Breast epithelium (tissue), 4 donors: Measurements from ENCODE around the gene SBK2. TPM values are rescaled to one million over a fixed set of nuclear protein-coding genes. Genes with fewer than 3 reads are reported as not detected.

Experiments
- DNase-seq, 2 donors: peaks; one replicate each; pipeline ENCODE4 v3.0.0-alpha.2; 2019; ENCODE audit warnings: low spot score in 2 of 2
- H3K27ac ChIP-seq, 2 donors: fragments of 200-600 bp; sonication (generic) in 1 of 2; one replicate each; pipeline ENCODE4 v1.5.1; 2016 to 2019; ENCODE audit warnings: mild to moderate bottlenecking in 1 of 2
- H3K27me3 ChIP-seq, 2 donors: fragments of 200-600 bp; sonication (generic) in 1 of 2; one replicate each; pipeline versions ENCODE4 v1.5.1 to v1.6.0; 2017 to 2019; ENCODE audit warnings: control low read depth in 1 of 2, mild to moderate bottlenecking in 1 of 2
- H3K36me3 ChIP-seq: fragments of 200-600 bp; one replicate; pipeline ENCODE4 v1.5.1; 2019
- H3K4me1 ChIP-seq, 2 donors: fragments of 200-600 bp; sonication (generic); one replicate each; pipeline ENCODE4 v1.5.1; 2016 to 2019; ENCODE audit warnings: control low read depth in 1 of 2
- H3K4me3 ChIP-seq, 3 donors: fragments of 200-600 bp; sonication (generic); 1 replicate in 2 of 3; 2 replicates in 1 of 3; pipeline ENCODE4 v1.5.1; 2016 to 2019; ENCODE audit warnings: mild to moderate bottlenecking in 3 of 3, moderate library complexity in 2 of 3
- H3K9me3 ChIP-seq, 2 donors: fragments of 200-600 bp; sonication (generic) in 1 of 2; one replicate each; pipeline ENCODE4 v1.5.1; 2016 to 2019; ENCODE audit warnings: control low read depth in 1 of 2
- CTCF ChIP-seq, 3 donors: fragments of 450-650 bp; IDR thresholded peaks; one replicate each; pipeline ENCODE4 v1.5.1; 2016 to 2017; ENCODE audit warnings: antibody characterized with exemption in 3 of 3, mild to moderate bottlenecking in 3 of 3, moderate library complexity in 3 of 3
- POLR2A ChIP-seq: fragments of 450-650 bp; IDR thresholded peaks from one replicate; pipeline ENCODE4 v1.6.1; 2016; ENCODE audit warnings: antibody characterized with exemption, mild to moderate bottlenecking, moderate library complexity
- POLR2AphosphoS5 ChIP-seq, 3 donors: sonication (generic); formaldehyde crosslinking; IDR thresholded peaks; one replicate each; pipeline ENCODE4 v1.6.1; 2017; ENCODE audit warnings: antibody characterized with exemption in 3 of 3
- intact Hi-C: fragments of 100-400 bp; cut with DNase I; formaldehyde crosslinking; loops from one replicate; pipeline ENCODE4 v1.15.1; 2023; ENCODE audit warnings: low total_unique reads
- total RNA-seq, 3 donors: library from RNA; depleted of rRNA; stranded (reverse); fragments of >200 nt; gene quantifications; one replicate each; pipeline ENCODE4 v1.1.0, GENCODE V29; 2016

Gene SBK2
- total RNA-seq, 3 donors from 2014 or later, result not detected

DNA sequence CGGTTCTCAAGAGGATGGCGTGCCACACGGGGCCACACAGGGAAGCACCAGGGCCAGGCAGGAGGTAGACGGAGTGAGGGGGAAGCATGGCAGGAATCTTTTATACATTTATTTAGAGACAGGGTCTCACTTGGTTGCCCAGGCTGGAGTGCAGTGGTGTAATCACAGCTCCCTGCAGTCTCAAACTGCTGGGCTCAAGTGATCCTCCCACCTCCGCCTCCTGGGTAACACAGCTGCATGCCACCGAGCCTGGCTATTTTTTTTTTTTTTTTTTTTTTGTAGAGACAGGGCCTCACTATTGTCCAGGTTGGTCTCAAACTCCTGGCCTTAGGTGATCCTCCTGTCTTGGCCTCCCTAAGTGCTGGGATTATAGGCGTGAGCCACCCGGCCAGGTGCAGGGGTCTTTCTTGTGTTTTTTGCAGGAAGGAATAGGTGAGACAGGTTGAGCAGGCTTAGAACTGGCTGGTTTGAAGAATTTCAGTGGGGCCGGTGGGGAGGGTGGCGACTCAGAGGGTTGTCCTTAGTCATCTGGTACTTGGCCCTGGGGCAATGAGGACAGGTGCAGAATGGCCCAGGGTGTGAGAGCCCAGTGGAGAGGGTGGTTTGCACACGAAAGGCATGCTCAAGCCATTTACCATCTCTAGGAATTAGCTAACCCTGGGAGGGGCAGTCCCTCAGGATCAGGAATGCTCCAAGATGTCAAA, 41.1 kb downstream of the SBK2 start:
- Histone ChIP-seq H3K27me3 (peaks cover 0 to 11% of the 10 kb centered on the region in 2 donors), H3K4me1 (peaks cover 0 to 6% of the 10 kb centered on the region in 2 donors), H3K36me3 (no peaks in the 10 kb centered on the region), H3K27ac (no peak overlapping the region), H3K9me3 (no peaks in the 10 kb centered on the region), H3K4me3 (no peak overlapping the region)
- intact Hi-C loops, result no loop called here
- no peak for TF ChIP-seq POLR2AphosphoS5 (IDR thresholded peaks at IDR 0.05)
- no peak for DNase-seq

- Histone ChIP-seq H3K4me1 (peaks cover 0 to 6% of the 10 kb centered on the region in 2 donors), H3K9me3 (no peaks in the 10 kb centered on the region), H3K27ac (peak overlapping the region; percentile 78 to 95), H3K4me3 (peak overlapping the region; percentile 35 to 62 (median 52)), H3K36me3 (no peaks in the 10 kb centered on the region), H3K27me3 (peaks cover 0 to 11% of the 10 kb centered on the region in 2 donors)
- no peak for TF ChIP-seq POLR2AphosphoS5 (IDR thresholded peaks at IDR 0.05)
- no peak for TF ChIP-seq CTCF (IDR thresholded peaks at IDR 0.05)
- no peak for TF ChIP-seq POLR2A
- DNase-seq, result no peak
- intact Hi-C loops, result no loop called here
These were observed 42.7 kb downstream of the SBK2 start for GRCh38 chr19:55494172-55494761.

GRCh38 chr19:55493645-55494171, 43.2 kb downstream of the SBK2 start:
- no peak for DNase-seq
- Histone ChIP-seq H3K36me3 (no peaks in the 10 kb centered on the region), H3K27me3 (peaks cover 0 to 11% of the 10 kb centered on the region in 2 donors), H3K4me1 (peaks cover 0 to 6% of the 10 kb centered on the region in 2 donors), H3K27ac (peak overlapping the region; percentile 78 to 95), H3K9me3 (no peaks in the 10 kb centered on the region), H3K4me3 (peak overlapping the region; percentile 35 to 62 (median 52))
- intact Hi-C loops, result no loop called here
- no peak for TF ChIP-seq POLR2AphosphoS5 (IDR thresholded peaks at IDR 0.05)
- no peak for TF ChIP-seq CTCF (IDR thresholded peaks at IDR 0.05)
- TF ChIP-seq POLR2A, result no peak

DNA sequence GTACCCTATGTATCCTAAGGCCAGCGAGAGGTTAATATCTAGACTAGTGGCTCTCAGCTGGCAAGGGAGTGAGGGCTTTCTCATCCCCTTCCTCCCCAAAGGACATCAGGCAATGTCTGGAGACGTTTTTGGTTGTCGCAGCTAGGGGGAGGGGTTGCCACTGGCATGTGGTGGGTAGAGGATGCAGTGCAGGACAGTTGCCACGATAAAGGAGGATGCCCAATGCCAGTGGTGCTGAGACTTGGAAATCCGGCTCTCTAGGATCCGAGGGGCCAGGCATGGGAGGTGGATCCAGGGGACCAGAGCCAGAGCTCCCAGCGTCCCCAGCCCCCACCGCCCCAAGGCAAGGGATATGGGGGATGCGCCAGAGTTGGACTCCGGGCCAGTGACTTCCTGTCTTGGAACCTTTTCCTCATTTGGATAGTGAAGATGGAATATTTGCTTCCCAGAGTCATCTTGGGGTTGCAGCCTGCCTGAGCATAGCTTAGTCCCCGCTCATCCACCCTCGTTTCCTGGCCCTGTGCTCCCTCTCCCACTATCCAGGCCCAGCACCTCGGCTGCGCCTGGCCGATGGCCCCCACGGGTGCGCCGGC, 43.8 kb downstream of the SBK2 start:
- no peaks in the 10 kb centered on the region for H3K9me3 ChIP-seq

More for the DNA sequence above, 43.8 kb downstream of the SBK2 start:
- H3K36me3 ChIP-seq, result no peaks in the 10 kb centered on the region
- no peak for DNase-seq
- no peak for TF ChIP-seq POLR2A
- no peak for TF ChIP-seq CTCF (IDR thresholded peaks at IDR 0.05)
- no peak for TF ChIP-seq POLR2AphosphoS5 (IDR thresholded peaks at IDR 0.05)
- H3K27me3 ChIP-seq, result peaks cover 0 to 11% of the 10 kb centered on the region in 2 donors
- intact Hi-C loops, result no loop called here
- H3K27ac ChIP-seq, result peak overlapping the region; percentile 78 to 95
- H3K4me3 ChIP-seq, result peak overlapping the region; percentile 35 to 62 (median 52)
- peaks cover 0 to 6% of the 10 kb centered on the region in 2 donors for H3K4me1 ChIP-seq
